Activated naive CD8-positive, alpha-beta T cell treated with anti-CD3 and anti-CD28 coated beads, Interleukin-2, amount 10 ng/mL, durations not matched to agents 7 days and 5 days (primary cell): ENCODE data around the gene CLEC7A. TPM values are rescaled to one million over a fixed set of nuclear protein-coding genes. Genes with fewer than 3 reads are reported as not detected.

Source experiments
- ATAC-seq: fragments of 150-1000 bp; cut with Tn5 transposase; one replicate; pipeline ENCODE4 v1.10.0; 2021; ENCODE audit warnings: low read depth, moderate library complexity
- POLR2A ChIA-PET: fragments of 350-600 bp; sonication (Branson Sonifier 250); formaldehyde crosslinking; loops from one replicate; lab custom pipeline; 2021; ENCODE audit warnings: antibody characterized with exemption; lab: Charles Lee
- DNase-seq: peaks from one replicate; pipeline ENCODE4 v3.0.0; 2021
- H3K27ac Mint-ChIP-seq: one replicate; pipeline ENCODE4 v1.8.0; 2022; ENCODE audit warnings: mild to moderate bottlenecking, mixed read lengths
- H3K27me3 Mint-ChIP-seq: one replicate; pipeline ENCODE4 v1.8.0; 2022; ENCODE audit warnings: mild to moderate bottlenecking, moderate library complexity, mixed read lengths
- H3K36me3 Mint-ChIP-seq: one replicate; pipeline ENCODE4 v1.8.0; 2021; ENCODE audit warnings: mild to moderate bottlenecking, mixed read lengths
- H3K4me1 Mint-ChIP-seq: one replicate; pipeline ENCODE4 v1.8.0; 2021; ENCODE audit warnings: mixed read lengths
- H3K4me3 Mint-ChIP-seq: one replicate; pipeline ENCODE4 v1.8.0; 2022; ENCODE audit warnings: mild to moderate bottlenecking, moderate library complexity, mixed read lengths
- H3K9me3 Mint-ChIP-seq: one replicate; pipeline ENCODE4 v1.8.0; 2021; ENCODE audit warnings: mixed read lengths
- total RNA-seq, 2 experiments: library from RNA; stranded (reverse); gene quantifications; one replicate each; pipeline ENCODE4 v1.2.3, GENCODE V29; 2021

CLEC7A gene
- total RNA-seq: under 1 TPM; 0.36 to 0.48 TPM

DNA sequence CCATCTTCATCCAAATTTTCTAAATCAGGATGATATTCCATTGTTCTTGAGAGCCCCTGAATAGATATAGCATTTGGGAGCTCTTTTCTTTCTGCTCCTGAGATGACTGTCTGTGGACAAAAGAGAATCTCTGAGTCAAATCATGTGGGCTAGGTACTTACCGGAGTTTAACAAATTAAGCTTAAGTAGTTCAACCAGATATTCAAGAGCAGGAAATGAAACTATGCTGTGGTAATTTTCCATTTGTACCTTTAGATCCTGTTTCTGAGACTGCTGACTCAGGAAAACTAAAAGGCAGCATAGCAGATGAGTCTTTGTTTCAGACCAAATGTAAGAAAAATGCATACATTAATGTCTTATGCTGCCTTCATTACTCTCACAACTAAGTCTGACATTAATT, at the start of gene CLEC7A:
Gene CLEC7A, minus strand, starts transcription at position 158 of the 400 bp plus-strand sequence. Its CDS starts 117 bp downstream, at position 41.
- Mint-ChIP-seq H3K4me1 (peaks cover 3% of the 10 kb centered on the region), H3K4me3 (no peak within 1 kb of the TSS), H3K27ac (no peak within 1 kb of the TSS), H3K36me3 (no peaks in the 10 kb centered on the region), H3K27me3 (peaks cover 43% of the 10 kb centered on the region), H3K9me3 (no peaks in the 10 kb centered on the region)
- ATAC-seq (peak; percentile 54), DNase-seq (no peak)
- POLR2A ChIA-PET: interaction anchor here (0.8 kb wide), 1 partner anchor 316 kb away, joined by 3 read pairs; no protein-coding TSS in a partner anchor

- Mint-ChIP-seq H3K4me3 (no peak overlapping the region), H3K4me1 (peaks cover 2% of the 10 kb centered on the region), H3K27me3 (peaks cover 47% of the 10 kb centered on the region), H3K27ac (no peak overlapping the region), H3K36me3 (no peaks in the 10 kb centered on the region), H3K9me3 (no peaks in the 10 kb centered on the region)
- POLR2A ChIA-PET: no interaction called here
- DNase-seq (no peak), ATAC-seq (no peak)
Observed at GRCh38 chr12:10179776-10180181, 49.8 kb upstream of the CLEC7A start.

GRCh38 chr12:10178821-10179220, 48.8 kb upstream of the CLEC7A start, which contains the start of gene TMEM52B:
Gene TMEM52B, plus strand, starts transcription at chr12:10179032. Its CDS starts 543 bp downstream, at chr12:10179575.
- POLR2A ChIA-PET: no interaction called here
- H3K4me1 Mint-ChIP-seq: peaks cover 2% of the 10 kb centered on the region
- no peaks in the 10 kb centered on the region for H3K9me3 Mint-ChIP-seq
- DNase-seq: no peak
- peaks cover 40% of the 10 kb centered on the region for H3K27me3 Mint-ChIP-seq
- H3K36me3 Mint-ChIP-seq: no peaks in the 10 kb centered on the region
- no peak within 1 kb of the TSS for H3K27ac Mint-ChIP-seq
- H3K4me3 Mint-ChIP-seq: no peak within 1 kb of the TSS
- no peak for ATAC-seq

DNA sequence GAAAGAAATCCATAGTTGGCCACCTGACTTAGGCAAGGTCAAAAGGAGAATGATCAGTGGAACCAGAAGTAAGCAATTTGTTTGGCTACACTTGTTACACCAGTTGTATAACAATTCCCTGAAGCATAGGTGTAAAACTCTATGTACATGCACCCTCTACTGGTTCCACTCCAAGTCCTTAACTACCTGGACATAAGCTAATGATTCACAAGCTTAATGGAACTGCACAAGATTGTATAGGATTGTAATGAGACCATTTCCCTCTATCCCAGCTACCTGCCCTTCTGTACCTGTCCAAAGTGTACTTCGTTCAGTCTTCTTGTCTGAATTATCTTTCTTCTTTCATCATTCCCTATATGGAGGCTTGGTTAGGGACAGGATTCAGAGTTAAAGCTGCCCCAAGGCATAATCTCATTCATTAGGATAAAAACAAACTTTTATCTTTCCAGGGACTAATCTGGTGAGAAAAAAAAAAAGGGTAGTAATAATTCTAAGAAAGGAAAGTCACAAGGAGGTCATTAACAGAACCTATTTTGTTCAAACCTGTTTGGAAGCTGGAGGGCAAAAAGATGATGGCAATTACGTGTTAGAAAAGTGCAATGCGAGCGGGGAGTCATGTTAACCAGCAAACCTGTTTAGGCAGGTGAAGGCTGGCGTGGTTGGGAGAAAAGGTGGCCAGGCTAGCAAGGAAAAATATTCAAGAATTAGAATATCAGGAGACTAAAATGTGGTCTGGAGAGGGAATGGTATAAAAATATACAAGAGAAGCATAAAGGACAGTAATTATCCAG, 46.0 kb upstream of the CLEC7A start:
- ATAC-seq (no peak), DNase-seq (no peak)
- Mint-ChIP-seq H3K9me3 (no peaks in the 10 kb centered on the region), H3K36me3 (no peaks in the 10 kb centered on the region), H3K4me3 (no peak overlapping the region), H3K27me3 (peaks cover 42% of the 10 kb centered on the region), H3K27ac (no peak overlapping the region), H3K4me1 (no peaks in the 10 kb centered on the region)
- POLR2A ChIA-PET: no interaction called here

- POLR2A ChIA-PET: no interaction called here
- H3K27me3 Mint-ChIP-seq: peaks cover 44% of the 10 kb centered on the region
- ATAC-seq (no peak), DNase-seq (no peak)
- no peak overlapping the region for H3K27ac Mint-ChIP-seq
- no peaks in the 10 kb centered on the region for H3K36me3 Mint-ChIP-seq
- H3K9me3 Mint-ChIP-seq: no peaks in the 10 kb centered on the region
- no peaks in the 10 kb centered on the region for H3K4me1 Mint-ChIP-seq
- H3K4me3 Mint-ChIP-seq: no peak overlapping the region
Observed at GRCh38 chr12:10174986-10175614, 45.1 kb upstream of the CLEC7A start.

DNA sequence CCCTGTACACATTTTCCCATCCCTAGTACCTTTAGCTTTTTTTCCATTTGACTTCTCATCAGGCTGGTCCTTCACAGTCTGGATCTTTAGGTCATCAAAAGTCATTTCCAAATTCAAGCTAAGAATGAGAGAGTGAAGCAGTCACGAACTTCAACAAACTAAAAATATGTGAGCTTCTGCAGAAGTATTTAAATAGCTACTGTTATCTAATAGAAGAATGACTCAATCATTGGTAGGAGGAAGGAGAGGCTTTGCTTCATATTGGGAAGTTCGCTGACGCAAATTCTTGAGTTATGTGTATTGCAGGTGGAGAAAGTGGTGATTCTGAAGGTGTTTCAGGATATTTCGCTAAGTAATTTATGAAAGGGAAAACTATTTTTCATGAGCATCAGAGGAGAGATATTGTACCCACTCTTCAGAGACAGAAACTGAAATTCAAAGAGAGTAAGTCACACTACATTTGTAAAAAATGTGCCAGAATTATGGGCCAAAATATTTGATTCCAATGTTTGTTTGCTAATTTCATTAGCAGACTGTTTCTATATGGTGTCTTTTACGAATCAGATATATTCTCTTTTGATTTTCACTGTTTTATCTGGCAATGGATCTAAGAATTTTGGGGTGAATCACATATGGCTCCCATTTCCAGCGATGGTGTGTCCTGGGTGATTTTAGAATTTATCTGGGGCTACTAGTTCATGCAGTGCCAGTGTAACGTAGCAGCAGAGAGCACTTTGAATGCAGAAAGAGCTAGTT, 42.2 kb upstream of the CLEC7A start, which contains the start of gene OLR1:
Gene OLR1, minus strand, starts transcription at position 160 of the 756 bp plus-strand sequence. Its CDS starts 55 bp downstream, at position 105.
- POLR2A ChIA-PET: no interaction called here
- H3K27me3 Mint-ChIP-seq: peaks cover 38% of the 10 kb centered on the region
- no peaks in the 10 kb centered on the region for H3K36me3 Mint-ChIP-seq
- H3K4me3 Mint-ChIP-seq: no peak within 1 kb of the TSS
- DNase-seq (no peak), ATAC-seq (no peak)
- no peak within 1 kb of the TSS for H3K27ac Mint-ChIP-seq
- H3K9me3 Mint-ChIP-seq: no peaks in the 10 kb centered on the region
- no peaks in the 10 kb centered on the region for H3K4me1 Mint-ChIP-seq

DNA sequence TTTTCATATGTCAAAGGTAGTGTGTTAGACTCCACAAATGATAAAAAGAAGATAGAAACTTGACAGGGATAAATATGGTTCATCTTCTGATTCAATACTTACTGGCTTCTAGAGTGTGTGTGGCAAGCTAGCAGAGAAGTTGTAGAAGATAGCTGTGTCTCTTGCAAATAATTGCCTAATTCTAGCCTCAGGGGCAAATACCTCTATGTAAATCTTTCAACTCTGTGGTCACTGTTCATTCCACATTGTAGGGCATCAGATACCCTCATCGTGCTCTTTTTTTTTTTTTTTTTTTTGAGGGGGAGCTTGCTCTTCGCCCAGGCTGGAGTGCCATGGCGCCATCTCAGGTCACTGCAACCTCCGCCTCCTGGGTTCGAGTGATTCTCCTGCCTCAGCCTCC, 40.2 kb upstream of the CLEC7A start:
- Mint-ChIP-seq H3K9me3 (no peaks in the 10 kb centered on the region), H3K4me3 (no peak overlapping the region), H3K27me3 (peaks cover 40% of the 10 kb centered on the region), H3K27ac (no peak overlapping the region), H3K36me3 (no peaks in the 10 kb centered on the region), H3K4me1 (no peaks in the 10 kb centered on the region)
- ATAC-seq: no peak
- POLR2A ChIA-PET: no interaction called here
- DNase-seq: no peak

DNA sequence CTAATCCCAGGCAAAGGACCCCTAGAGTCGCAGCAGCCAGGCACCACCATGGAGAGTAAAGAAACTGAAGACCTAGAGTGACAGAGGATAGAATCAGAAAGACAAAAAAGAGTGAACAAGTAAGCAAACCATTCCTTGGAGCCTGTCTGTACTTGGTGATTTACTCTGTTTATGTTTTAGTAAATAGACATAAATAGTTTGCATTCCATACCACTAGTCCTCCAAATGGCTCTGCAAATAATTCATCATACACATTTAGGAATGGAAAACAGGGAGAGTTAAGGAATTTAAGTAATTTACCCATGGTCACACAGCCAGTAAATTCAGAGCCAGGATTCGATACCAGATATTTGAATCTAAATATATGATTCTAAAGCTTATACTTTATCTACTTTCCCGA, 39.1 kb upstream of the CLEC7A start:
- no peaks in the 10 kb centered on the region for H3K36me3 Mint-ChIP-seq
- no peaks in the 10 kb centered on the region for H3K4me1 Mint-ChIP-seq
- H3K9me3 Mint-ChIP-seq: no peaks in the 10 kb centered on the region
- H3K27ac Mint-ChIP-seq: no peak overlapping the region
- H3K4me3 Mint-ChIP-seq: no peak overlapping the region
- POLR2A ChIA-PET: no interaction called here
- H3K27me3 Mint-ChIP-seq: peaks cover 35% of the 10 kb centered on the region
- DNase-seq: no peak
- ATAC-seq: no peak

GRCh38 chr12:10167599-10167998, 37.6 kb upstream of the CLEC7A start:
- DNase-seq: no peak
- Mint-ChIP-seq H3K27me3 (peaks cover 39% of the 10 kb centered on the region), H3K4me3 (no peak overlapping the region), H3K27ac (no peak overlapping the region), H3K36me3 (no peaks in the 10 kb centered on the region), H3K9me3 (no peaks in the 10 kb centered on the region), H3K4me1 (no peaks in the 10 kb centered on the region)
- POLR2A ChIA-PET: no interaction called here
- ATAC-seq: no peak

GRCh38 chr12:10165421-10165820, 35.4 kb upstream of the CLEC7A start:
- Mint-ChIP-seq H3K4me1 (no peaks in the 10 kb centered on the region), H3K4me3 (no peak overlapping the region), H3K27ac (no peak overlapping the region), H3K9me3 (no peaks in the 10 kb centered on the region), H3K27me3 (peaks cover 38% of the 10 kb centered on the region), H3K36me3 (no peaks in the 10 kb centered on the region)
- DNase-seq (no peak), ATAC-seq (no peak)
- POLR2A ChIA-PET: no interaction called here

GRCh38 chr12:10163084-10163483, 33.1 kb upstream of the CLEC7A start:
- H3K27ac Mint-ChIP-seq: no peak overlapping the region
- POLR2A ChIA-PET: no interaction called here
- DNase-seq: no peak
- H3K9me3 Mint-ChIP-seq: no peaks in the 10 kb centered on the region
- no peaks in the 10 kb centered on the region for H3K4me1 Mint-ChIP-seq
- H3K4me3 Mint-ChIP-seq: no peak overlapping the region
- ATAC-seq: no peak
- H3K36me3 Mint-ChIP-seq: no peaks in the 10 kb centered on the region
- H3K27me3 Mint-ChIP-seq: peaks cover 46% of the 10 kb centered on the region

GRCh38 chr12:10160617-10161385, 30.8 kb upstream of the CLEC7A start:
- POLR2A ChIA-PET: no interaction called here
- no peaks in the 10 kb centered on the region for H3K9me3 Mint-ChIP-seq
- ATAC-seq: no peak
- no peak overlapping the region for H3K27ac Mint-ChIP-seq
- no peak overlapping the region for H3K4me3 Mint-ChIP-seq
- no peak for DNase-seq
- H3K27me3 Mint-ChIP-seq: peaks cover 40% of the 10 kb centered on the region
- H3K4me1 Mint-ChIP-seq: no peaks in the 10 kb centered on the region
- H3K36me3 Mint-ChIP-seq: no peaks in the 10 kb centered on the region

DNA sequence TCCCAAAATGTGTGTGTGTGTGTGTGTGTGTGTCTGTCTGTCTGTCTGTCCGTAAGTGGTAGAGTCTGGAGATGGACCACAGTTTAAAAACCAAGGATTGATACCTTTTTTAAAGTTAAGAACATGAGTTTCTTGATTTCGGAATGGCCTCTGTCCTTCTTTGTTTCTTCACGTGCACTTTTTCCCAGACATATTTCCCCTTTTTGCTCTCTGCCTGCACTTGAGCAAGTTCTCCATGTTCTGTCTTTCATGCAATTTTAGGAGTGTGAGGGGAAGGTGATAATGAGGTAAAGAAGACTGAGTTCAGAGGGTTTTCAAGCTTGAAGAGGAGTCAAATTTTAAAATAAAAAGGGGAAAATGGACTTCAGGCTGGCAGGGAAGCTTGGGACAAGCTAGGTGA, 29.3 kb upstream of the CLEC7A start:
- Mint-ChIP-seq H3K36me3 (no peaks in the 10 kb centered on the region), H3K4me1 (no peaks in the 10 kb centered on the region), H3K9me3 (no peaks in the 10 kb centered on the region), H3K4me3 (no peak overlapping the region), H3K27me3 (peaks cover 48% of the 10 kb centered on the region), H3K27ac (no peak overlapping the region)
- no peak for ATAC-seq
- no peak for DNase-seq
- POLR2A ChIA-PET: no interaction called here
